Testis (tissue), 2 donors: ENCODE data around the gene HMG20A.

Source experiments
- POLR2A ChIP-seq: fragments of 450-650 bp; IDR thresholded peaks from one replicate; pipeline ENCODE4 v1.6.1; 2017; ENCODE audit warnings: antibody characterized with exemption, mild to moderate bottlenecking, moderate library complexity
- TF ChIP-seq, protein P1 (sequence below), 3 experiments: fragments of 450-650 bp in 2 of 3; fragments of 200-600 bp in 1 of 3; sonication (generic) in 1 of 3; IDR thresholded peaks; one replicate each; pipeline ENCODE4 v1.5.1; 2016 to 2019; ENCODE audit warnings: antibody characterized with exemption in 3 of 3, mild to moderate bottlenecking in 2 of 3, moderate library complexity in 1 of 3

DNA sequence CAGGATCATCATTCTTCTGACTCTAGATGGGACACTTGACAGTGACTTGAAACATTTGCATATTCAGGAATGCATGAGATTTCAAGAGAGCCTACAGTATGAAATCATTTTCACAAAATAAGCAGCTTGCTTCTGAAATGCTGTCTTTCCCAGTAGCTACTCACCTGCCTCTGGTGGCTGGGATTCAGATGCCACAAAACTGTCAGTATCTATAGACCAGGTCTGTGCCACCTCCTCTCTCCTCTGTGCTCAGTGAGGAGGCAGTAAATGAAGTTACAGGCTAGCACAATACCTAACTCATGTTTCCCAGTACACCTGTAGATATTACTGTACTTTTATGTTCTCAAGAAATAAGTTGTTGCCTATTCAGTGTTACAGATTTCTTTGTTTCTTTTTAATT lies 64.3 kb downstream of the HMG20A start:
- TF ChIP-seq, protein P1, sequence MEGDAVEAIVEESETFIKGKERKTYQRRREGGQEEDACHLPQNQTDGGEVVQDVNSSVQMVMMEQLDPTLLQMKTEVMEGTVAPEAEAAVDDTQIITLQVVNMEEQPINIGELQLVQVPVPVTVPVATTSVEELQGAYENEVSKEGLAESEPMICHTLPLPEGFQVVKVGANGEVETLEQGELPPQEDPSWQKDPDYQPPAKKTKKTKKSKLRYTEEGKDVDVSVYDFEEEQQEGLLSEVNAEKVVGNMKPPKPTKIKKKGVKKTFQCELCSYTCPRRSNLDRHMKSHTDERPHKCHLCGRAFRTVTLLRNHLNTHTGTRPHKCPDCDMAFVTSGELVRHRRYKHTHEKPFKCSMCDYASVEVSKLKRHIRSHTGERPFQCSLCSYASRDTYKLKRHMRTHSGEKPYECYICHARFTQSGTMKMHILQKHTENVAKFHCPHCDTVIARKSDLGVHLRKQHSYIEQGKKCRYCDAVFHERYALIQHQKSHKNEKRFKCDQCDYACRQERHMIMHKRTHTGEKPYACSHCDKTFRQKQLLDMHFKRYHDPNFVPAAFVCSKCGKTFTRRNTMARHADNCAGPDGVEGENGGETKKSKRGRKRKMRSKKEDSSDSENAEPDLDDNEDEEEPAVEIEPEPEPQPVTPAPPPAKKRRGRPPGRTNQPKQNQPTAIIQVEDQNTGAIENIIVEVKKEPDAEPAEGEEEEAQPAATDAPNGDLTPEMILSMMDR (IDR thresholded peaks at IDR 0.05) = no peak
- TF ChIP-seq POLR2A = no peak
